NCI-H526 treated with DMSO at 0.1 percent for 48 hours (cell line): ENCODE measurements around the gene LOXL1.

Experiments
- DNase-seq: peaks from one replicate; lab custom pipeline; 2025; lab: John Stamatoyannopoulos, UW

The LOXL1 gene

DNA sequence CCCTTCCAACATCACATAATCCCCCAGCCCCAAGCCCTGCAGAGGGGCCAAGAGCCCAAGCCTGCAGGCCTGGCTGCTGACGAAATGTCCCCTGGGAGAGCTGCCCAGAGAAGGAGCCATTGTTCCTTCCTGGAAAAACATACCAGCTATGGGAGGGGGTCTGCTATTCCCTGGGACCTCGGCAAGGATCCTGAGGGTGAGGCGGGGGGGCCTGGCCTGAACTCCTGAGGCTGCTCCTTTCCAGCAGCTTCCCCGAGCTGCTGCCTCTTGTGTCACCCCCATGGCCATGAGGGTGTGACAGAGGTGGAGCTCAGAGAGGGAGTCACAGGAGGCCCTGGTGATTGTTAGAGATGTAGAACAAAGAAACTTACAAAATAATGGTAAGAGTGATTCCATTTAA is 12.9 kb downstream of the LOXL1 start:
- no peak for DNase-seq

DNA sequence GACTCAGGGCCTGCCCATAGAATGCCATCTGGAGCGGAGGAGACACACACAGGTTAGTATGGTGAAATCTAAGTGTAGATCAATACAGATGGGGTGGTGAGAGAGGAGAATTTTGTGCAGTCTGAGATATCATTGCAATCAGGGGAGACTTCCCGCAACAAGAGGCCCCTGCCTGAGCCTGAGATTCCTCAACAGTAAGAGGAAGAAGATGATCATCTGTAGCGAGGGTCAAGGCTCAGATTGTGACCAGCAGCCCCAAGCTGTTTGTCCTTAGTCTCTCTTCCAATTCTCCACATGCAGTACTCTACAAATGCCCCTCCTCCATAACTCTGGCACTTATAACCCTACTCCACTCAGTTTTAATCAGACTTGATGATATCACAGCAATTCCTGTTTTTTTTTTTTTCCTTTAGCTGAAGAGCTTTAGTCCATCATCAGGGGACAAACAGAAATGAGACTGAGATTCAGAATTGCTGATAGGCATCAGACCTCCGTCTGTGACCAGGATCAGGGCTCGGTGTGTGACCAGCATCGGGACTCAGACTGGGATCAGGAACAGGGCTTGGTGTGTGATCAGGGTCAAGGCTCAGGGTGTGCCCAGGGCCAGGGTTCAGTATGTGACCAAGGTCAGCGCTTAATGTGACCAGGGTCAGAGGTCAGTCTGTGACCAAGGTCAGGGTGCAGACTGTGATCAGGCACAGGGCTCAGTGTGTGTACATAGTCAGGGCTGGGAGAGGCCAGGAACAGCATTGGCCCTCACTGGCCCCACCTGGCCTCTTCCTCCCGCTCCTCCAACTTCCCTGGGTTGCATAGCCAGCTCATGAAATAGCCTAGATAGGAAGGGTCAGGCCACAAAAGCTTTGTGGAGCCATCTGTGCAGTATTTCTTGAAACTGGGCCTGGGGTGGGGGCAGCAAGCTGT is 14.1 kb downstream of the LOXL1 start:
- no peak for DNase-seq

DNA sequence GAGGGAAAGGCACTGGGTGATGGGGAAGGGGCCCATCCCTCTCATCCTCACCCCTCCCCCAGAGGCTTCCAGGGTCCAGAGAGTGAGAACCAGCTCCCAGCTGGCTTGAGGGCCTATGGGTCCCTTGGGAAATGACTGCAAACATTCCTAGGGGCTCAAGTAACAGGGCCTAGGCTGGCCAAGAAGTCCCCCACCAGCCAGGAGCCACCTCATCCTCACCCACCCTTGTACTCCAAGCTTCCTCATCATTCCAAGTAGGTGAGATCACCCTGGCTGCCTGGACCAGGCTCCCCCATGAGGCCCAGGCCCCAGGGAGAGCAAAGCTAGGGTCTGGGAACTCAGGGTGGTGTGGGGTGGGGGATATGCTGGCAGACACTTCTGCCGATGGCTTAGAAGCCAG is 14.8 kb downstream of the LOXL1 start:
- DNase-seq = no peak

DNA sequence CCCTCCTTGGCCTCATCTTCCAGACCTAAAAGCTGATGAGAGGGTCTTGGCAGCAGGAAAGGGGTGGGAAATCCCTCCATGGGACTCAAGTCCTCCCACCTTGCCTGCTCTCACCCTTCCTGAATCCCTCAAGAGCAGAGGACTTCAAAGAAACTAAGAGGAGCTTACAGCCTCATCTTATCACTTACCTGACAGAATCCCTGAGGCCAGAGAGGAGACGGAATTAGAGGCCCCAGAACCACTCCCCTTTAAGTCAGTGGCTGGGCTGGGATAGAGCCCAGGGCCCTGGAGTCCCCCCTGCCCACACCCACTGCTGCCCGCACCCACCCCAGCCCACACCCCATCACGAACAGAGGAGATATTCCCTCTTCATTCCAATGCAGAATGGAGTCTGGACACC is 15.2 kb downstream of the LOXL1 start:
- DNase-seq = no peak

GRCh38 chr15:73941871-73942635 is 15.8 kb downstream of the LOXL1 start:
- no peak for DNase-seq

DNA sequence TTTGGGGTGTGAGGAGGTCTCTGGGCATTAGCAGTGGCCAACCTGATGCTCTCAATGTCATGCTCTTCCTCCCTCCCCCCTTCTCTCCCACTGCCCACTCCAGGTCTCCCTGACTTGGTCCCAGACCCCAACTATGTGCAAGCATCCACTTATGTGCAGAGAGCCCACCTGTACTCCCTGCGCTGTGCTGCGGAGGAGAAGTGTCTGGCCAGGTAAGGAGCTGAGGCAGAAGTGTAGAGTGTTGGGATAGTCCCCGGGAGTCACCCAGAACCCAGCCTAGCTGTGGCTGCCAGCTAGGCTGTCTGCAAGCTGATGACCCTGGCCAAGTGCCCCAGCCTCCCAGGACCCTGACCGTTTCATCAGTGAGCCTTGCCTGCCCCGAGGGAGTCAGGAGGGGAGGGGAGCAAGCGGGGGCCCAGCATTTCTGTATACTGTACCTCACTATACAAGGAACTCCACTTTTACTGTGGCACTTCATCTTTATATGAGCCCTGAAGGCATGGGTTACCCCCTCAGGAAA is 16.5 kb downstream of the LOXL1 start:
- DNase-seq = no peak

GRCh38 chr15:73944161-73945129 is 18.2 kb downstream of the LOXL1 start:
- no peak for DNase-seq

GRCh38 chr15:73945130-73945508 is 18.9 kb downstream of the LOXL1 start:
- DNase-seq = no peak

GRCh38 chr15:73946046-73946721 is 19.9 kb downstream of the LOXL1 start:
- no peak for DNase-seq

DNA sequence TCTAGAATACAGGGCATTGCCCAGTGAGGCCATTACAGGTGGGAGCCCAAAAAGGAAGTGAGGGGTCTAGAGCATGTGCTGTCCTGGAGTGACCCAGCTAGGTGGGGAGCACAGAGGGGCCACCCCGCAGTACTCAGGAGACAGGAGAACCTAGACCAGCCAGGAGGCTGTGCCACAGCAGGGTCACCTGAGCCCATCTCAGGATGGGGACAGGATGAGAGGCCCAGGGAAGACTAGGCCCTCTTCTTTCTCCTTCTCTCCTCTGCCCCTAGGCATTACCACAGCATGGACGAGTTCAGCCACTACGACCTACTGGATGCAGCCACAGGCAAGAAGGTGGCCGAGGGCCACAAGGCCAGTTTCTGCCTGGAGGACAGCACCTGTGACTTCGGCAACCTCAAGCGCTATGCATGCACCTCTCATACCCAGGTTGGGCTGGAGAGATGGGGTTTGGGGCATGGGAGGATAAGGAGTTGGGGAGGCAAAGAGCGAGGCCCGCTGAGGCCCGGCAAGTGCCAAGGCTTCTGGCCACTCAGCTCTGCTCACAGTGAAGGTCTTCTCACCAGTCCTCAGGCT is 20.6 kb downstream of the LOXL1 start:
- no peak for DNase-seq

GRCh38 chr15:73947651-73948050 is 21.4 kb downstream of the LOXL1 start:
- DNase-seq = no peak

- DNase-seq = no peak
These were observed 22.1 kb downstream of the LOXL1 start for GRCh38 chr15:73948396-73948795.

GRCh38 chr15:73948982-73949381 is 22.7 kb downstream of the LOXL1 start:
- DNase-seq = no peak

- no peak for DNase-seq
These were observed 23.2 kb downstream of the LOXL1 start for GRCh38 chr15:73949496-73949895.

GRCh38 chr15:73950479-73950830 is 24.2 kb downstream of the LOXL1 start:
- no peak for DNase-seq

DNA sequence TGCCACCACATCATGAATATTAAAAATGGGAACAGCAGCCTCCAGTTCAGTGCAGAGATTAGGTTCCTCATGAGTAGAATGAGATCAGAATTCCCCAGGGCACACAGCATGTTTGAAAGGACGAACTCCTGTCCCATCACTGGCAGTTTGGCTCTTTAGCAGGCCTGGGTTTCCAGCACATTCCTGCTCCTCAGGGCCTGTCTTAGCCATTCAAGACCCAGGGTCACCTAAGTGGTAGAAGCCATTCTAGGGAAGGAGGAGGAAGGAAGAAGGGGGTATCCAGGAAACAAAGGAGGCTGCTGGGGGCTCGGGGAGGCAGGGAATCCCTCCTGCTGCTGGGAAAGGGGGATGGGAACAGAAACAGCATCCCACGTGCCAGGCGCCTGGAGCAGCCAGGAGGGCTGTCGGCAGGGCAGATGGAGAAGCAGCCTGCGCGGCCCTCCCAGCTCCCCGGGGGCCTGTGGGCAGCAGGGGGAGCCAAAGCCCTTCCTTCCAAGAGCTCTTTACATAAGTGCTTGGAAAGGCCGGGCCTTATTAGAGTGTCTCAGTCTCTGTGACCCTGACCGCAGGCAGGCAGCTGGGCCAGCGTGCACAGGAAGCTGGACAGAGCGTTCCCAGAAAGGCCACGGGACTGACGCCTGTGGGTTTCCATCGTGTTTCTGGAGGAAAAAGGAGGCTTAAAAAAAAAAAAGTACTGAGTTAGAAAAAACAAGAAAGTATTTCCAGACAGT is 24.7 kb downstream of the LOXL1 start:
- DNase-seq = peak; percentile 54

GRCh38 chr15:73951601-73952000 is 25.3 kb downstream of the LOXL1 start:
- no peak for DNase-seq

- no peak for DNase-seq
These were observed 26.1 kb downstream of the LOXL1 start for GRCh38 chr15:73952171-73952912.

DNA sequence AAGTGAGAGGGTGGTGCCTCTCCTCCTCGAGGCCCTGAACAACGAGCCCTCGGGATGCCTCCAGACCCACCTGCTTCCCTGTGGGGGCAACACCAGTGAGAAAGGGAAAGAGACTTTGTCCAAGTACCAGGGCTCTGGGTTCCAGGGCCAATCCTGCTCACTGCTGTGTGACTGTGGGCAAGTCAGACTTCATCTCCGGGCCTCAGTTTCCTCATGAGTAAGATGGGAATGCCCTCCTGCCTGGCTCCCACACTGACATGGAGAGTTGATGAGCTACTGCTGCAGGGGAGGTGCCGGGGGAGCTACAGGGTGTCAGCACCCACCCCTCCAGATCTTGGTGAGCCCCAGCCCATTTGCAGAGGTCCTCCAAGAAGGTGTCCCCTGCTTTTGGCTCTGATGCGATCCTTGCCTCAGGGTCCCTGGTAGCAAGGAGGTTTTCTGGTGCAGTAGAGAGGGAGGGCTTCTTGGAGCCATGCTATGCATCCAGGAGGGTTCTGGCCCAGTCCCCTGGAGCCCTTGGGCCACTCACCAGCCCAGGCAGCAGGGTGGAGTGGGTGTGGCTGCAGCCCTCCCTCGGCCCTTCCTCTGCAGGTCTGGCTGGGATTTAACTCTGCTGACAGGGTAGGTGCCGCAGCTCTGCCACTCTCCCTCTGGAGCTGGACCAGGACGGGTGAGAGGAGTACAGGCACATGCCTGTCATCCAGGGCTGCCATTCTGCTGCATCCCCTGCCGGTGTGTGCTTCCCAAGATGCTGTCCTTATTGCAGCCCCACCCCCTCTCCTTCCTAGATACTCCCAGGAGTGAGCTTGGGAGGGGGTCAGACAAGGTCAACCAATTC is 26.9 kb downstream of the LOXL1 start:
- no peak for DNase-seq
